Keratinocyte (primary cell): Measurements from ENCODE around the gene MRPS15.

Experiments
- EZH2 ChIP-seq: IDR thresholded peaks from one replicate; pipeline ENCODE4 v1.6.1; 2012; ENCODE audit warnings: inconsistent platforms, mild to moderate bottlenecking, low read length, moderate library complexity
- TF ChIP-seq, protein P1 (sequence below), 3 experiments: IDR thresholded peaks in 1 of 3; conservative IDR thresholded peaks in 1 of 3; optimal IDR thresholded peaks in 1 of 3; 2 replicates in 2 of 3; 3 replicates in 1 of 3; pipeline versions ENCODE3 to v1.5.1; 2011; ENCODE audit warnings: low read length in 3 of 3, mild to moderate bottlenecking in 3 of 3, moderate library complexity in 2 of 3, control low read depth in 1 of 3, inconsistent platforms in 1 of 3; ENCODE audit not compliant: insufficient read depth in 2 of 3; ENCODE audit errors: extremely low read depth in 1 of 3

DNA sequence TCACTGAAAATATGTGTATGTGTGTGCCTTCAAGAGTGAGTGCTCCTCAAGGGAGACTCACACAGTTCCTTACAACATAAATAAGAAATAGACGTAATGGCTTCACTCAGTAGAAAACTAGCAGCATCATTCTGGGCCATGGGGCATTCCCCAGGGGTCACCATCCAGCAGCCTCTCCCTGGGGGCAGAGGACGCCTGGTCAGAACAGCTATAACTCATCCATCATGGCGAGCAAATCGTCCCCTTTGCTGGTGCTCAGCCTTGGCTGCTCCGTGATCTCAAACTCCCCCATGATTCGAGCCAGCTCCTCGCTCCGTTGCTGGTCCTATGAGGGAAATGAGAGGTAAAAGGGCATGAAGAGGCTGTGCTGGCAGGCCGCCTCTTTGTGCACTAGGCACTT is 46.3 kb downstream of the MRPS15 start:
- TF ChIP-seq, protein P1, sequence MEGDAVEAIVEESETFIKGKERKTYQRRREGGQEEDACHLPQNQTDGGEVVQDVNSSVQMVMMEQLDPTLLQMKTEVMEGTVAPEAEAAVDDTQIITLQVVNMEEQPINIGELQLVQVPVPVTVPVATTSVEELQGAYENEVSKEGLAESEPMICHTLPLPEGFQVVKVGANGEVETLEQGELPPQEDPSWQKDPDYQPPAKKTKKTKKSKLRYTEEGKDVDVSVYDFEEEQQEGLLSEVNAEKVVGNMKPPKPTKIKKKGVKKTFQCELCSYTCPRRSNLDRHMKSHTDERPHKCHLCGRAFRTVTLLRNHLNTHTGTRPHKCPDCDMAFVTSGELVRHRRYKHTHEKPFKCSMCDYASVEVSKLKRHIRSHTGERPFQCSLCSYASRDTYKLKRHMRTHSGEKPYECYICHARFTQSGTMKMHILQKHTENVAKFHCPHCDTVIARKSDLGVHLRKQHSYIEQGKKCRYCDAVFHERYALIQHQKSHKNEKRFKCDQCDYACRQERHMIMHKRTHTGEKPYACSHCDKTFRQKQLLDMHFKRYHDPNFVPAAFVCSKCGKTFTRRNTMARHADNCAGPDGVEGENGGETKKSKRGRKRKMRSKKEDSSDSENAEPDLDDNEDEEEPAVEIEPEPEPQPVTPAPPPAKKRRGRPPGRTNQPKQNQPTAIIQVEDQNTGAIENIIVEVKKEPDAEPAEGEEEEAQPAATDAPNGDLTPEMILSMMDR (optimal IDR thresholded peaks at IDR 0.05 in 1 of 3, IDR thresholded peaks at IDR 0.05 in 1 of 3, conservative IDR thresholded peaks at IDR 0.05 in 1 of 3; ENCODE audit: extremely low read depth in 1 of 3, insufficient read depth in 2 of 3, low read length in 3 of 3): no peak
- TF ChIP-seq EZH2: no peak
